GM18861 (cell line): Measurements from ENCODE around the gene SOX10.

Experiments used
- ATAC-seq: cut with Tn5 transposase; IDR thresholded peaks from one replicate; pipeline ENCODE4 v1.9.1; 2021; ENCODE audit not compliant: unreplicated experiment

Gene SOX10

DNA sequence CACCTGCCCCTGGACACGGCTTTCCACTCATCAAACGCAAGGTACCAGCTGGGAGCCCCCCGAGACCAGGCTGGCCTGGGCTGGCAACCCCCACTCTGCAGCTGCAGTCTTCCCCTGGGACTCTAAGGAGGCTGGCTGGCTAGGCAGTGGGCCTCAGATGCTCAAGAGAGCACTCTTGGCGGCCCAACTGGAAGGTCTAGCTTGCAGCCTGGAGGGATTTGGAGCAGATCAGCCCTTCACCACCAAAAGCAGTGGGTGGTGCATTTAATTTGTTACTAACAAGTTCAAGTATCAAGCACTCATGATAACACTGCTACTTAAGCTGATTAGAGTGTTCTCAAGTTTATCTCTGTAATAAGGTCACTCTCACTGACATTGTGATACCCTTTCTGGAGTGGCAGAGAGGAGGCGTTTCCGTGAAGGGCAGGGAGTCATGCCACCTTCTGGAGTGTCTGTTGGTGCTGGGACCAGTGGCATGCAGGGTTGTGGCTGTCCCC lies 52.4 kb downstream of the SOX10 start:
- no peak for ATAC-seq

DNA sequence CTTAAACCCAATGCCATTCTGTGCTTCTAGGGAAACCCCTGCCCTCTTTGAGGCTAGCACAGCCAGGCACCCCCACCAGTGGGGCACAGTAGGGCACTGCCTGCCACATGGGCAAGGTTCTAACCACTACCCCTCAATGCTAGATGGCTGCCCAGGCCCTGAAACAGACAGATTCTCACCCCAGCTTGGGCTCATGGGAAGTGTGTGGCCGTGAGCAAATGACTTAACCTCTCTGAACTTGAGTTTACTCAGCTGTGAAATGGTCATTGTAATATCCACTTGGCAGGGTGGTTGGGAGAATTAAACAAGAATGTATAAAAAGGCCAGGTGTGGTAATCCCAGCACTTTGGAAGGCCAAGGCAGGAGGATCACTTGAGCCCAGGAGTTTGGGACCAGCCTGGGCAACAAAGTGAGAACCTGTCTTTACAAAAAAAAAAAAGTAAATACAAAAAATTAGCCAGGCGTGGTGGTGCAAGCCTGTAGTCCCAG lies 53.4 kb downstream of the SOX10 start:
- no peak for ATAC-seq

DNA sequence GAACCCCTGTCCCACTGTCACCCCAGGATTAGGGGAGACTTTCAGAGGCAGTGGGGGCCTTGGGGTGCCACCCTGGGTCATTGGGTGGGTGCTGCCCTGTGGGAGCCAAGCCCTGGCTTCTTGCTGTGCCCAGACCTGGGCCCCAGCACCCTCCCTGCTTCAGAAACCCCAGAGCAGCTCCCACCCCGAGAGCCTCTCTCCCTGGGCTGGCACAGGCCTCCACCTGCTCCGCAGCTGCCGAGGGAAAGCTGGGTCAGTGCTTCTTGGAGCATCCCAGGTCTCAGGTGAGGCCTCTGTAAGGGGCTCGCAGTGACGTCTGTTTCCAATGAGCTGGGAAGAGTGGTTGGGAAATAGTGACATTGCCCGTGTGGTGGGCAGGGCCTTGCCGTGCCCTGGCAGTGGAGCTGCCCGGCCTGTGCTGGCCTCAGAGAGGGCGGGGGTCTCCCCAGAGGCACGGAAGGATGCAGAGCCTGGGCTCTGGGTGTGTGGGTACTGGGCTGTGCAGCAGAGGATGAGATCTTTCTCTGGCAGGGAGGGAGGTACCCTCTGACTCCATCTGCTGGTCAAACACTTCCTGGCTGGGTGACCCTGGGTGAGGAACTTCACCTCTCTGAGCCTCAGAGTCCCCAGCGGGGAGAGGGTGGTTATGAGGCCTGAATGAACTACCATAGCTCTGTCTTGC lies 53.9 kb downstream of the SOX10 start:
- no peak for ATAC-seq

DNA sequence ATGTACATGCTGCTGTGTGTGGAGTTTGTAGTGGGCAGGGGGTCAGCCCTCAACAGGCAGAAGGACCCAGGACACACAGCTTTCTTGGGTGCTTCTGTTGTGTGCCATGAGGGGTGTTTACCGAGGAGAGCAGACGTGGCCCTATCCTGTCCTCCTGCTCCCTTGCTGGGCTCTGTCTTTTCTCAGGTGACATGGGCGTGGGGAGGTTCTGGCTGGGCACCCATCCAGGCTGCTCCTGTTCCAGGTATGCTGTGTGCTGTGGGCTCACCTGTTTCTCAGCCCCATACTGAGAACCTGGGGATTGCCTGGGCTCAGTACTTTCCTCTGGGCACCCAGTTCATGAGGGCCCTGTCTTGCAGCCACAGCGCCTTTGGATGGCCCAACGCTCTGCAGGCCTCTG lies 55.0 kb downstream of the SOX10 start:
- no peak for ATAC-seq

DNA sequence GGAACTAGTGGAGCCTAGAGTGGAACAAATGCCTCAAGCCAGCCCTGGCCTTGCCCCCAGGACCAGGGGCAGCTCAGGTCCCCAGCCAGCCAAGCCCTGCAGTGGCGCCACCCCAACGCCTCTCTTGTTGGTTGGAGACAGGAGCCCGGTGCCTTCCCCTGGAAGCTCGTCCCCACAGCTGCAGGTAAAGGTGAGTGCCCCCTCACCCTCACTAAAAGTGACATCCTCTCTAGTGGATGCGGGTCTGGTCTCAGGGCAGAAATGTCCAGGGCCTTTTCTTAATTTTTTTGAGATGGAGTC lies 56.8 kb downstream of the SOX10 start:
- no peak for ATAC-seq

DNA sequence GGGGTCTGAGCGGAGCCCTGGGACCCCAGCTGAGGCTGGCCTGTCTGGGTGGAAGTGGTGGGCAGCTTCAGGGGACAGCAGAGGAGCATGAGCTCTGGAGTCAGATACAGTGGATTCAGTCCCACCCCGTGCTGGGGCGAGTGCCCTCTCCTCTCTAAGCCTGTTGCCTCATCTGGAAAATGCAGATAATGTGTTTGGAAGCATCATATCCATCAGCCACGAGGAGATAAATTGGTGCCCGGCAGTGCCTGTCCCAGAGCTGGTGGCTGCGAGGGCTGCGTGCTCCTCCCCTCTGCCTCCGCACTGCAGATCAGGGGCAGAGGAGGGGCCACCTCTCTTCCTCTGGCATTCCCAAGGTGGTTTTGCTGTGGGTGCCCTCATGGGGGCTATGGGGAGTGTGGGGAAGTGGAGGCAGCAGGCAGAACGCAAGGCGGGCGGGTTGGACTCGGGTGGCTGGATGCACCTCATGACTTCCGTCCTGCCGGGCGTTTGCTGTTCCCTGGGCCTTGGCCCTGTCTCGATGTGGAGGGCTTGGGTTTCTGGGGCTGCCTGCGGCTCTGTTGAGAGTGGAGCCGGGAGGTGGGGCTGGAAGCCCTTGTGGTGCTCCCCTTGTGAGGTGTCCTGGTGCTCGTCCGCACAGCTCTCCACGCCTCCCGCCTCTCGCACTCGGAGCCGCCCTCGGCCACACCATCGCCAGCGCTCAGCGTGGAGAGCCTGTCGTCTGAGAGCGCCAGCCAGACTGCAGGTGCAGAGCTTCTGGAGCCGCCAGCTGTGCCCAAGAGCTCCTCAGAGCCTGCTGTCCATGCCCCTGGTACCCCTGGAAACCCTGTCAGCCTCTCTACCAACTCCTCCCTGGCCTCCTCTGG lies 57.4 kb downstream of the SOX10 start:
- no peak for ATAC-seq

DNA sequence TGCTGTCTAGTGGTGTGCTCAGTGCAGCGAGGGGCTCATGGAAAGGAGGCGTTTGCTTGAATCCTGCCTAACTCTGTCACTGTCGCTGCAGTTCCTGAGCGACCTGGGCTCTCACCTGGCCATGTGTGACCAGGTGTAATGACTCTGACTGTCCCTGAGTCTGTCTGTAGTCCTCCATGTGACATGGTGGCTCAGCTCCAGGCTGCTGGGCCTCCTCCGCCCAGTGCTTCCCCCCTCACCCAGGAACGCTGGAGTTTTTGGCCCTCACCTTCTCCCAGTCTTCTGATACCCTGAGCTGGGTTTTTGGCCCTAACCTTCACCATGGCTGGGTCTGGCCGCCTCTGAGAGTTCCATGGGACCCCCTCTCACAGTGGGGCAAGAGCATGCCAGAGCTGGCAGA lies 58.0 kb downstream of the SOX10 start:
- ATAC-seq: no peak

DNA sequence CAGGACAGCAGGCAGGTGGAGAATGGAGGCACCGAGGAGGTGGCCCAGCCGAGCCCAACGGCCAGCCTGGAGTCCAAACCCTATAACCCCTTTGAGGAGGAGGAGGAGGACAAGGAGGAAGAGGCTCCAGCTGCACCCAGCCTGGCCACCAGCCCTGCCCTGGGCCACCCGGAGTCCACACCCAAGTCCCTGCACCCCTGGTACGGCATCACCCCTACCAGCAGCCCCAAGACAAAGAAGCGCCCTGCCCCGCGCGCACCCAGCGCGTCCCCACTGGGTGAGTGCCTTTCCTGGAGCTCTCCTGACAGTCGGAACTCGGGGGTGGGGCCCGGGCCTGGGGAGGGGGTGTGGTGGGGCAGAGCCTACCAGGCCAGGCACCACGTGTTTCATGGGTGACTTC lies 58.6 kb downstream of the SOX10 start:
- ATAC-seq: no peak

DNA sequence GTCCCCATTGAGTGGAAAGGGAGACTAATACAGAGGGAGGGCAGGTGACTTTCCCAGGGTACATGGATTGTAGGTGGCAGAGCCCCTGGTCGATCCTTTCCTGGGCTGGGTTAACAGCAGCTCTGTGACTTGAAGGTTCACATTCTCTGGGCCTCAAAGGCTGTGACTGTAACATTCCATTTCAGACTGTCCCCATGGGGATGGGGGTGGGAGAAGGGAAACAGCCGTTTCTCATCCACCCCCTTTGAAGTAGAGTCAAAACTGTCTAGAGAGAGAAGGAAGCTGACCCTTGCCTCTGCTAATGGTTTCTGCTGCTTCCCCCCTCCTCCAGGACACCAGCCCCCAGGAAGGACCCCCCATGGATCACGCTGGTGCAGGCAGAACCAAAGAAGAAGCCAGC lies 59.0 kb downstream of the SOX10 start:
- no peak for ATAC-seq

DNA sequence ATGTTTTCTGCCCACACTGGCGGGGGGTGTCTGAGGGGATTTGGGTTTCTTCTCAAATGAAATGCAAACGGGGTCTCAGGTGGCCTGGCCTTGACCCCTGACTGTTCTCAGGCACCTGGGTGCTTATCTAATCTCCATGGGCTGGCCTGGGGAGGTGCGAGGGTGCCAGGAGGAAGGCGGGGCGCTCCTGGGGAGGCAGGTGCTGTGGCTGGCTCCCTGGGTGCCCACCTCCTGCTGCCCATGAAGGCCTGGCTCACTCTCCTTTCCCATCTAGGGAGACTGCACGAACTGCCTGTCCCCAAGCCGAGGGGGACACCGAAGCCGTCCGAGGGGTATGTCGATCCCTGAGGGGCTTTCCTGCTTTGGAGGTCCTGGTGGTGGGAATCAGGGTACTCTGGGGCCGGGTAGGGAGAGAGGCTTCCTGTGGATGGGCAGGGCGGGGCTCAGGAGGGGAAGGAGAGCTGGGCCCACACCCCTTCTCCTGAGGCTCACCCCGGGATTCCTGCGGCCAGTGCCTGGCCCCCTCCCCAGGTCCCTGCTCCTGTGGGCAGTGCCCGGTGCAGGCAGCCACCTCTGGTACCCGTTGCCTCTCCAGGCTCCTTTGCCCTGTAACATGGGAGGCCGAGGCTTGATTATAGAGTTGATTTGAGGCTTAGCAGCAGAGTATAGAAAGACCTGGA lies 59.8 kb downstream of the SOX10 start:
- ATAC-seq: no peak

DNA sequence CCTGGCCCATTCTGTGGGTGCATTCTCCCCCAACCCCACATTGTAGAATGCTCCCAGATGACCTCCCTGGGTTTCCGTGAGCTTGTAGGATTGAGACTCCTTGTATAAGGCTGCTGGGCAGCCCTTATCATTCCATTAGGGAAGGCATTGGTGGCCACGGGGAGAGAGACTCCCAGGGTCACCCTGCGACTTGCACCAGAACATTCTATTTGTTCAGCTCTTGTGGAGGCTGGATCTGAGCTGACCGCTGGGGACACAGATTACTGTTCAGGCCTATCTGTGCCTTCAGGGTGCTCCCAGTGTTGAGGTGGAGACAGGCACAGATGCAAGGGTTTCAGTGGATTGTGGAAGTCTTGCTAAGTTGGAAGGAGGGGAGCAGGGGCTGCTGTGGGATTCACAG lies 60.4 kb downstream of the SOX10 start:
- ATAC-seq: no peak
